ENCODE measurements around the gene TMEM163.

GRCh38 chr2:134578316-134578715, 140.5 kb downstream of the TMEM163 start:
- TF ChIP-seq POLR2A (IDR thresholded peaks at IDR 0.05; ENCODE audit: low read length), result no peak
- no peak for TF ChIP-seq GATA1 (IDR thresholded peaks at IDR 0.05; ENCODE audit: low read depth, low read length)
